DMS53 treated with DMSO at 0.1 percent for 48 hours (cell line): ENCODE results near the gene ST6GALNAC3.
"Not testable (repeated sequence)": the region's sequence is repeated elsewhere in the genome, so short reads cannot be mapped to it uniquely, and the experiment has no call there.

Experiments used
- DNase-seq: peaks from one replicate; lab custom pipeline; 2025; ENCODE audit not compliant: unreplicated experiment; lab: John Stamatoyannopoulos, UW

The ST6GALNAC3 gene

GRCh38 chr1:76238094-76238628 lies 163.6 kb downstream of the ST6GALNAC3 start:
- no peak for DNase-seq

DNA sequence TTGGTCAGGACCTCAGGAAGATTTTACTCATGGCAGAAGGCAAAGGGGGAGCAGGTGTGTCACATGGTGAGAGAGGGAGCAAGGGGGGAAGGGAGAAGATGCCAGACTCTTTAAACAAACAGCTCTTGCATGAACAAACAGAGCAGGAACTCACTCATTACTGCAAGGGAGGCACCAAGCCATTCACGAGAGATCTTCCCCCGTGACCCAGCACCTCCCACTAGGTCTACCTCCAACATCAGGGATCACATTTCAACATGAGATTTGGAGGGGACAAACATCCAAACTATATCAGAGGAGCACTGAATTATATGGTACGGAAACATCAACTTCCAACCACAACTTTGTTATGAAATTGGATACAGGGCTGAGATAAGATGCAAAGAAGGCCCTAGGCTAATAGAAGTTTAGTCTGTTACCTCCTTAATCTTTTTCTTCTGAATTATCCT lies 164.9 kb downstream of the ST6GALNAC3 start:
- peak; percentile 22 for DNase-seq

GRCh38 chr1:76240316-76240715 lies 165.8 kb downstream of the ST6GALNAC3 start:
- no peak for DNase-seq

DNA sequence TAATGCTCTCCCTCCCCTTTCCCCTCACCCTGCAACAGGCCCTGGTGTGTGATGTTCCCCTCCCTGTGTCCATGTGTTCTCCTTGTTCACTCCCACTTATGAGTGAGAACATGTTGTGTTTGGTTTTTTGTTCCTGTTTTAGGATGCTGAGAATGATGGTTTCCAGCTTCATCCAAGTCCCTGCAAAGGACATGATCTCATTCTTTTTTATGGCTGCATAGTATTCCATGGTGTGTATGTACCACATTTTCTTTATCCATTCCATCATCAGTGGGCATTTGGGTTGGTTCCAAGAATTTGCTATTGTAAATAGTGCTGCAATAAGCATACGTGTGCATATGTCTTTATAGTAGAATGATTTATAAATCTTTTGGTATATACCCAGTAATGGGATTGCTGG lies 168.0 kb downstream of the ST6GALNAC3 start:
- not testable (repeated sequence) for DNase-seq

- no peak for DNase-seq
Measured at GRCh38 chr1:76247261-76247852, 172.8 kb downstream of the ST6GALNAC3 start.

DNA sequence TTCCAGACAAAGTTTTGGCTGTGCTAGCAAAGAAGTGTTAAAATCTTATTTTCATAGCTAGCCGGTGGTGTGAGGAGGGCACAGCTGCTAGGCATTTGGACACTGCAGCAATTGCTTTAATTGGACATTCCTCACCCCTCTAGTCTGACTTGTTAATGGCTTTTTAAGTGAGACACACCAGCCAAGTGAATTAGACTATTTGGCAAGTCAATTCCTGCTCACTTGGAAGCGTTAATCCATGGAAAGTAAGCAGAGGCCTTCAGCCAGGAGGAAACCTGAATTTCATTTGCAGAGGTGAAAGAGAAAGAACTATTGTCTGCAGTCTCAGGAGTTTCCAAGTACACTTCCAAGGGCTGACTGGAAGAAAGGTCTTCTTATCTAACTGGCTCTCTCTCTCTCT lies 175.7 kb downstream of the ST6GALNAC3 start:
- DNase-seq, result no peak

- no peak for DNase-seq
Measured at GRCh38 chr1:76252431-76252830, 177.9 kb downstream of the ST6GALNAC3 start.

- DNase-seq, result peak; percentile 20
Measured at GRCh38 chr1:76254104-76255030, 179.8 kb downstream of the ST6GALNAC3 start.

DNA sequence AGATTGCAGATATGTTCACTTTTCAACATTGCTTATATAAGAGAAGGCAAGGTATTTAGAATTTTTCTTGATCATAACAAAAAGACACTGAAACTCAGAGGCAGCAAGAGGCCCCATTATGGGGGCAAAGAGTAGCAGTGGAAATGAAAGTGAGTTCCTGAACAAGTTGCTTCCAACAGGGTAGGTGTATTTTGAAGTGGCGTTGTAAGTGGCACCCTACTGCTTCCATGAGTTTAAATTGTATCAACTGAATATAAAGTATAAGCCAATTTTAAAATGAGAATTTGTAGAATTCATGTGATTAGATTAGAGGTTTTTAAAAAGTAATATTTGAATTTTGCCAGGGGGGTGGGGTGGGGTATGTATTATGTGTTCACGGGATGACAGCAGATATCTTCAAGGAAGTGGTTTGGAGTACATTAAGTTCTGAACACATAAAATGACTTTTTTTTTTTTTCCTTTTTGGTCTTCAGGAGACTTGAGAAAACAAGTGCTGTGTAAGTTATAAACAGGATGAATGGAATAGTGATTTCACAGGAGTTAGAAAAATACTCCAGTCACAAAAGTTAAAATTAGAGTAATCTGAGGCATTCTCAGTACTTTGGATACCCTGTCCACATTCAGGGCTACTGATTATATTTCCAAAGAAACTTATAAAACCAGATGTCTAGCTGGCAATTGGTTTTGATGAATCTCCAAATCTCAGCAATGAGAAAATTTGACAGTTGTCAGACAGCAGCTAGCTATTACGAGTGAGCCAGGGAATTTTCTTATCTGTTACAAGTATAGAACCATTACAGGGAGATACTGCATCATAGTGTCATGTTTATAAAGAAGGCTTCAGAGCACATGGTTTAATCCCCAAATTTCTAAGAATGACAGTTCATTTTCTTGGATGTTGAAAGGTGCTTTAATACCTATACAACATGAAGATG lies 182.0 kb downstream of the ST6GALNAC3 start:
- no peak for DNase-seq

GRCh38 chr1:76257823-76258222 lies 183.3 kb downstream of the ST6GALNAC3 start:
- no peak for DNase-seq

GRCh38 chr1:76259270-76259669 lies 184.7 kb downstream of the ST6GALNAC3 start:
- no peak for DNase-seq

DNA sequence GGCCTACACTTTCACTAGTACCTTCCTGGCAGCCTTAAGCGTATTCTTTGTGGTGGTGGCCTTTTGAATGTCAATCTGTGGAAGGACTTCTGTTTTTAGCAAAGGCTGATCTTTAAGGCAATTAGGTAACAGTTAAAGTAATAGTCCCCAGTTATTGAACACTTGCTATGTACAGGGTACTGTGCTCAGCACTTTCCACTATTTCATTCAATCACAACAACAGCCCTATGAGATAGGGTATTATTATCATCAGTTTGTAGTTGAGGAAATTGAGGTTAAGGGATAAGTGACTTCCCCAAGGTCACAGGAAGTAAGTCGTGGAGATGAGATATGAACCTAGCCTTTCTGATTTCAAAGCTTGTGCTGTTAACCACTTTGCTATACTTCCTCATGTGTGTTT lies 185.7 kb downstream of the ST6GALNAC3 start:
- DNase-seq, result no peak

DNA sequence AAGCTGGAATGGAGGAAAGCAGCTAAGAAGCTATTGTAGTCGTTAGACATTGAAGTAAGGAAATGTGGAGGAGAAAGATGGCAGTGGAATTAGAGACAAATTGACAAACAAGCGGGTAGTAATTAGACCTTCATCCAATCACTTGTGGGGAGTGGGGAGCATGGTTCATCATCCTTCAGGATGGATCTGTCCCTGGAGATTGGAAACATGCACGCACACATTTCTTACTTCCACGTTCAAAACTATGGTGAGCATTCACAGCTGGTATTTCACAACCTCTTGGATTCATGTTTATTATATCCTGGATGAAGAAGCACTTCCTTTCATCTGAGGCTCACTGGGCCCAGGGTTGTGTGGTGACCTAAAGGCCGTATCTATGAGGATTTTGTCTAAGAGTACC lies 188.1 kb downstream of the ST6GALNAC3 start:
- no peak for DNase-seq

DNA sequence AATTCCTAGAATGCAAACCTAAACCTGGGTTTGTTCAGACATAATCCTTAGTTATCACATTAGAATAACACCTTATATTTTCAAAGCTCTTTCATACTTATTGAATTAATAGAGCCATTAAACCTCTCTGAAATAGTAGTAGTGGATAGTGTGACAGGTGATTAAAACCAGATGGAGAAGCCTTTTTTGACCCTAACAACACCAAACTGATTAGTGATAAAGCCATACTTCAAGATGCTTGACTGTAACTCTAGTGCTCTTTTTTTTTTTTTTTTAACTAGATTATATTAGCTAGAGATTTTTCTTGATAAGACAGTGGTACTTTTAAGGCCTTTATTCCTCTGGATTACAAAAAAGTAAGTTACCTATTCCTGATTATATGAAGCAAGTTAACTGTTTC lies 190.1 kb downstream of the ST6GALNAC3 start:
- no peak for DNase-seq

DNA sequence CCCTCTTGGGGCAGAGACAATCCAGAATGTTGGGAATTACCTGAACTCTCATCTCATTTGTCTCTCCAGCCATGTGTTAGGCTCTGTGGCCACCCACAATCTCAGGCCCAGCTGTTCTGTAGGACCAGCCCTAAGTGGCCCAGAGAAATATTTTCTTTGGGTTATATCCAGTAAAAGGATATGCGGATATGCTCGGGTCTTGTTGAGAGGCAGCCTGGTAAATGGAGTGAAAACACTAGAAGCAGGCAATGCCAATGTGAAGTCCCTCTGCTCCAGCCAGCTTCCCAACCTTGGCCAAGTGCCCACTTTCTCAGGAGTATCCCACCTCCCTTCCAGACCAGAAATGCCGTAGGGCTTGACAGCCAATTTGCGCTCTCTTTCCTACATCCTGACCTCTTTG lies 192.2 kb downstream of the ST6GALNAC3 start:
- DNase-seq, result no peak

DNA sequence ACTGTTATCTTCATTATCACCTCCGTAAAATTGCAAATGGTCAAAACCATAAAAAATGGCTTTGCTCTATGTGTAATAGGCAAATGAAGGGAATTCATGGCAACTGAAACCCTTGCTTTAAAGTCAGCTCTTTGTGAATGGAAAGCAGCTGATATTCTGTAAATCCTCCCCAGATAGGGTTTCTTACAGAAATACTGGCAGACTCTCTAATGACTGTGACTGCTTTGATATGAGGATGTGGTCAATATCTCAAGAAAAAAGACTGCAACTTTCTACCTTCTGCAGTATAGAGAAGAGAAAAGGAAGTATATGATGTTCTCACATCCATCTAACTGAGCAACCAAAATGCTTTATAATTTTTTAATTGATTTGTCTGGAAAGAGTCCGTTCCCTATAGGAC lies 193.1 kb downstream of the ST6GALNAC3 start:
- DNase-seq, result no peak

GRCh38 chr1:76268341-76268740 lies 193.8 kb downstream of the ST6GALNAC3 start:
- no peak for DNase-seq

DNA sequence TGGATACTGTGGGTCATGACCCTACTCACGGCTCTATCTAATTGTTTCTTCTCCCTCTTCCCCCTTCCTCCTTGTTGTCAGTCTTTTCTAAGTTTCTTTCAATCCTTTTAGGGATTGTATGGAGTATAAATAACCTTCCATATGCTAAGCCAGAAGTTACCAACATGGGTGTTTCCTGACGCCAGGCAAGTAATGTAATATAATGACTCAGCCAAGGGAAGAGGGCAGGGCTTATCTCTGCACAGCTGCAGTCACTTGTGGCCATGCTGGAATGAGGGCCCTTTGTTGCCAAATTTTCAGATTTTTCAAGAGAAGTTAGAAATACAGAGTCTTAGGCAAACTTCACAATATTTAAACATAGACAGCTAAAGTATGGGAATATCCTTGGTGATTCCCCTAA lies 194.6 kb downstream of the ST6GALNAC3 start:
- no peak for DNase-seq

DNA sequence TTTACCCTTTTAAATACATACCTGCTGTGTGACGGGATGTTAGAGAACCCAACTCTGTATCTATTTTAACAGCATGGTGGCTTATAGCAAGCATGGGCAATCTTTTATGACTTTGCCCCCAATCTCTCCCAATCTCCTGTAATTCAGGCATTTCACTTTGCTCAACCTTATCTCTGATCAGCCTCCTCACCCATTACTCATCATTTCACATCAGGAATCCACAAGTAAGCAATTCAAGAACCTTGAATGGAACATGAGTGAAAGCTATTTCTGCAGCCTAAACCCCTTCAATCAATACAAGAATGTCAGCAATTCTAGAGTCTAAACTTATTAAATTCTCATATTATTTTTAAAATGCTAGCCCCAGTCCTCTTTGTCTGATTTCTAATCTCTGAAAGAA lies 199.8 kb downstream of the ST6GALNAC3 start:
- DNase-seq, result no peak

- no peak for DNase-seq
Measured at GRCh38 chr1:76274718-76275117, 200.2 kb downstream of the ST6GALNAC3 start.

GRCh38 chr1:76278711-76279100 lies 204.2 kb downstream of the ST6GALNAC3 start:
- DNase-seq, result no peak
